Stimulated activated CD4-positive, alpha-beta T cell treated with anti-CD3 and anti-CD28 coated beads, TNF-alpha, amount 100 ng/mL, for 48 hours (primary cell): ENCODE data around the gene CORIN.

Experiments used
- DNase-seq, 3 donors: peaks; one replicate each; pipeline ENCODE4 v3.0.0-alpha.2; 2020; ENCODE audit warnings: low read depth in 3 of 3

CORIN gene, protein sequence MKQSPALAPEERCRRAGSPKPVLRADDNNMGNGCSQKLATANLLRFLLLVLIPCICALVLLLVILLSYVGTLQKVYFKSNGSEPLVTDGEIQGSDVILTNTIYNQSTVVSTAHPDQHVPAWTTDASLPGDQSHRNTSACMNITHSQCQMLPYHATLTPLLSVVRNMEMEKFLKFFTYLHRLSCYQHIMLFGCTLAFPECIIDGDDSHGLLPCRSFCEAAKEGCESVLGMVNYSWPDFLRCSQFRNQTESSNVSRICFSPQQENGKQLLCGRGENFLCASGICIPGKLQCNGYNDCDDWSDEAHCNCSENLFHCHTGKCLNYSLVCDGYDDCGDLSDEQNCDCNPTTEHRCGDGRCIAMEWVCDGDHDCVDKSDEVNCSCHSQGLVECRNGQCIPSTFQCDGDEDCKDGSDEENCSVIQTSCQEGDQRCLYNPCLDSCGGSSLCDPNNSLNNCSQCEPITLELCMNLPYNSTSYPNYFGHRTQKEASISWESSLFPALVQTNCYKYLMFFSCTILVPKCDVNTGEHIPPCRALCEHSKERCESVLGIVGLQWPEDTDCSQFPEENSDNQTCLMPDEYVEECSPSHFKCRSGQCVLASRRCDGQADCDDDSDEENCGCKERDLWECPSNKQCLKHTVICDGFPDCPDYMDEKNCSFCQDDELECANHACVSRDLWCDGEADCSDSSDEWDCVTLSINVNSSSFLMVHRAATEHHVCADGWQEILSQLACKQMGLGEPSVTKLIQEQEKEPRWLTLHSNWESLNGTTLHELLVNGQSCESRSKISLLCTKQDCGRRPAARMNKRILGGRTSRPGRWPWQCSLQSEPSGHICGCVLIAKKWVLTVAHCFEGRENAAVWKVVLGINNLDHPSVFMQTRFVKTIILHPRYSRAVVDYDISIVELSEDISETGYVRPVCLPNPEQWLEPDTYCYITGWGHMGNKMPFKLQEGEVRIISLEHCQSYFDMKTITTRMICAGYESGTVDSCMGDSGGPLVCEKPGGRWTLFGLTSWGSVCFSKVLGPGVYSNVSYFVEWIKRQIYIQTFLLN

GRCh38 chr4:47837908-47838294 lies at the start of gene CORIN:
TSS of gene CORIN (minus strand) at chr4:47838067. CDS start at chr4:47837949, 118 bp downstream.
- DNase-seq = no peak

DNA sequence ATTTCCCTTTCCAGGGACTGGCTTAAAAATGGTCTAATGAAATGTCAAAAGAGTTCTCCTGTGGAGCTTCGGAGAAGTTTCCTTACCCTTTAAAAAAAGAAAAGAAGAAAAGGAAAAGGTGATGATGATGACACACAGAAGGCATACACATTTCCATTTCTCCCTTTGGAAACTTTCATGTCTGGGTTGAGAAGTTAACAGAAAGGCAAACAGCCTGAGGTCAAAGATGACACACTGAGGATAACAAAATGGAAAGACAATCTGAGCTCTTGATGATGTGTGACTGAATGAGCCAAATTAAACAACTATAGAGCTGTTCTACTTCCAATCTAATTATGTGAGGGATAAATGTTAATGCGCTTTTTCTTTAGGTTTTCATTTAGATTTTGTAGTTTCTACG lies 44.4 kb upstream of the CORIN start:
- DNase-seq = no peak

DNA sequence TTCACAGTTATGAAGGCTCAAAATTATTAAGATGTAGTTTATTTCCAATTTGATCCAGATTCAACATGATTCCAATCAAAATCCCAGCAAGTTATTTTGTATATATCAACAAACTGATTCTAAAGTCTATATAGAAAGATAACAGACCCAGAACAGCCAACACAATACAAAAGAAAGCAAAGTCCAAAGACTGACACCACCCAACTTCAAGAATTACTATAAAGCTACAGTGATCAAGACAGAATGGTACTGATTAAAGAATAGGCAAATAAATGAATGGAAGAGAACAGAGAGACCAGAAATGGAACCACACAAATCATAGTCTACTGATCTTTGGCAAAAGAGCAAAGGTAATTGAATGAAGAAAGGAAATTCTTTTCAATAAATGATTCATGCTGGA lies 41.6 kb upstream of the CORIN start:
- no peak for DNase-seq

GRCh38 chr4:47876784-47877546 lies 39.1 kb upstream of the CORIN start:
- no peak for DNase-seq

DNA sequence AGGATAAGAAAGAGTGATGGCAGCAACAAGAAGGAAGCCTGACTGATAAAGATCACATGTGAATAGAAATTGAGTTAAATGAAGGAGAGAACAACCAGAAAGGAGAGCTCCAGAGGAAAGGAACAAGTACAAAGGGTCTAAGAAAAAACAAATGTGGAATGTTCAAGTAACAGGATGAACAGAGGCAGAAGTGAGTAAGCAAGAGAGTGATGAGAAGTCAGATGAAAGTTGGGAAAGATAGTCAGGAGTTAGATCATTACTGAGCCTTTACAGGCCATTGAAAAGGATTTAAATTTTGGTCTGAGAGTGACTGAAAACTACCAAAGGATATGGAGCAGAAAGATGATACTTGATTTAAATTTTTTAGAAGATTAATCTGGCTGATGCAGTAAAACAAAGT lies 38.4 kb upstream of the CORIN start:
- DNase-seq = no peak

DNA sequence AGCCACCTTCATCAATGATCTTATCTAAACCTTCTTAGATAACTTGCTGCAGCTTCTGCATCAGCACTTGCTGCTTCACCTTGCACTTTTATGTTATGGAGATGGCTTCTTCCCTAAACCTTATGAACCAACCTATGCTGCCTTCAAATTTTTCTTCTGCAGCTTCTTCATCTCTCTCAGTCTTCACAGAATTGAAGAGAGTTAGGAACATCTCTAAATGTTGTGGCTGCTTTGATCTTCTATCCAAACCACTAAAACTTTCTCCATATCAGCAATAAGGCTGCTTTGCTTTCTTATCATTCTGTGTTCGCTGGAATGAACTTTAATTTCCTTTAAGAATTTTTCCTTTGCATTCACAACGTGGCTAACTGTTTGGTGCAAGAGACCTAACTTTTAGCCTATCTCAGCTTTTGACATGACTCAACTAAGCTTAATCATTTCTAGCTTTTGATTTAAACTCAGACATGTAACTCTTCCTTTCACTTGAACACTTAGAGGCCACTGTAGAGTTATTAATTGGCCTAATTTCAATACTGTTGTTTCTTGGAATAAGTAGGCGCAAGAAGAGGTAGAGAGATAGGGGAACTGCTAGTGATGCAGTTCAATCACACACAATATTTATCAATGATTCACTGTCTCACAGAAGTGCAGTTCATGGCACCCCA lies 36.1 kb upstream of the CORIN start:
- DNase-seq = no peak

DNA sequence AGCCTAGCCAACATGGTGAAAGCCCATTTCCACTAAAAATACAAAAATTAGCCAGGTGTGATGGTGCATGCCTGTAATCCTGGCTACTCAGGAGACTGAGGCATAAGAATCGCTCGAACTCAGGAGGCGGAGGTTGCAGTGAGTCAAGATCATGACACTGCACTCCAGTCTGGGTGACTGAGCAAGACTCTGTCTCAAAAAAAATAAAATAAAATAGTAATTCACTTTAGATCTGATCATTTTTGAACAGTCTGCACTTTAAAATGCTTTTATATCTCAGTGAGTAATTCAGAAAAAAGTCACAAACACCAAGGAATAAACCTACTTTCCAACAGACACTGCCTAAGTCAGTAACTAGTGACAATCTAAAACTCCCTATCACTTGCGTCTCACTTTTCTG lies 25.6 kb upstream of the CORIN start:
- DNase-seq = no peak

- DNase-seq = no peak
These were observed 24.4 kb upstream of the CORIN start for GRCh38 chr4:47862297-47862696.

DNA sequence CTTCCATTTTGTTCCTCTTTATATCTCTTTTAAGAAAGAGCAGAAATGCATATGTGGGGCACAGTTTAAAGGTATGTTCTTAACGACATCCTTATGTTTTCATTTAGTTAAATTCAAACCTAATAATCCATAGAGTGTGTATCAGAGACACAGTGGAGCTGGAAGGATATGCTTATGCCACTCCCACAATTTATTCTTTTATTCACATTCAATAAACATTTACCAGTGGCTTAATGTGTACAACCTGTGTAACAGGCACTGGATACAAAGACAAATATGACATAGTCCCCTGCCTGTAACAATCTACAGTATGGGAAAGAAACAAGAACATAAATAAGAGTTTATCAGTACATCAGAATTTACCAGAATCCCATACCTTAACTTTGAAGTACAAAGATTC lies 22.4 kb upstream of the CORIN start:
- DNase-seq = no peak

DNA sequence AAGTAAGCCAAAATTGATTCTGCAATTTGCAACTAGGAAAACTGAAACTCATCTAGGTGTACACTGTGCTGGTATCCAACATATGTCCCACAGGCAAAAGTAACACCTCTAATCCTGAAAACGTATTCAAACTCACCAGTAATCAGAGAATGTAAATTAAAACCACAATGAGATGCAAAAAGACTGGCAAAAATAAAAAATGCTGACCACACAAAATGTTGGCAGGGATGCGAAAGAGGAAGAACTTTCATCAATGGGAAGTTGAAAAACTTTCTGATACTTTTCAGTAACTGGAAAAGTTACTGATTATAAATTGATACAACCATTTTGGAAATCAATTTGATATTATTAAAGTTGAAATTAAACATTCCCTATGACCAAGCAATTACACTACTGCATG lies 20.1 kb upstream of the CORIN start:
- DNase-seq = no peak

- no peak for DNase-seq
These were observed 18.8 kb upstream of the CORIN start for GRCh38 chr4:47856713-47857112.

- DNase-seq = no peak
These were observed 17.5 kb upstream of the CORIN start for GRCh38 chr4:47855350-47855749.

DNA sequence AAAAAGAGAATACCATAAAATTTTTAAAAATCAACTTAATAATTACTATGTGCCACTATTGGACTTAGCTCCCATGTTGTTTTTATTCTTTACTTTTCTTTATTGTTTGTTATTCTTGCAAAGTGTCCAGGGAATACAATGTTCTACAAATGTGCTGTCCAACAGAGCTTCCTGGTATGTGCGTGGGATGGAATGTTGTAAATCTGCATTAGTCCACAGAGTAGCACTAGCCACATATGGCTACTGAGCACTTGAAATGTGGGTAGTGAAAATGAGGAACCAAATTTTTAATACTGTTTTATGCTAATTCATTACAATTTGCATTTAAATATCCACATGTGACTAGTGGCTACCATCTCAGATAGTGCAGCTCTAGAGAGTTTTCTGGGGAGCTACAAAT lies 14.3 kb upstream of the CORIN start:
- DNase-seq = no peak

DNA sequence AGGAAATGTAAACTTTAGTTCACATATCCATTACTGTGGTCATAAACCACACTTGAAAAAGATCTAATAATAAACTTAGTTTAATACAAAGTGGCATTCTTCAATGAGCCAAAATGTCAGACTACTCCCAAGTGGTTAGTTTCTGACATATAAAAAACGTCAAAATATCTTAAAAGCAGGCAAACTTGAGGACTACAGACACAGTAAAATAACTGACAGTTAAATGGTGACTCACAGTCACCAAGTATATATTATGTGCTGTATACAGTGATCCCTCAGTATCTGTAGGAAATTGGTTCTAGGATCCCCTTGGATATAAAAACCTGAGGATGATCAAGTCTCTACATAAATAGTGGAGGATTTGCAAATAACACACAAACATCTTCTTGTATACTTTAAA lies 11.6 kb upstream of the CORIN start:
- no peak for DNase-seq

- DNase-seq = no peak
These were observed 10.2 kb upstream of the CORIN start for GRCh38 chr4:47848041-47848440.

DNA sequence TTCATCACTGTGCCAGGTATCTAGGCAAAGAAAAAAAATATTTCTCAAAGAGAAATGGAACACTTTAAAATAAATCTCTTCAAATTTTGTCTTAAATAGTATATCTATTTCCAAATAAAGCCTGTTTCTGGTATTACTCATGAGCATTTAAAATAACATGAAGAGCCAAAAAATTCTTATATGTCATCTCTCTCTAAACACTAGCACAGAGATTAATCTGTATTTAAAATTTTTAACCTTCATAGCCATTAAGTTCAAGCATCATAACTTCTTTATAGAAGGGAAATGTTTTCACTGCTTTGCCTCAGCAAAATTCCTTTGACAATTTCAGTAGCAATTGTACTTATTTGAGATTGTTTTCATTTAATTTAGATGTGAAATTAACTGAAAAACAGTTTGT lies 5.1 kb upstream of the CORIN start:
- no peak for DNase-seq

GRCh38 chr4:47840291-47840690 lies 2.4 kb upstream of the CORIN start:
- DNase-seq = no peak

GRCh38 chr4:47839259-47839658 lies 1.4 kb upstream of the CORIN start:
- peak; percentile 43 to 63 (median 49) for DNase-seq

DNA sequence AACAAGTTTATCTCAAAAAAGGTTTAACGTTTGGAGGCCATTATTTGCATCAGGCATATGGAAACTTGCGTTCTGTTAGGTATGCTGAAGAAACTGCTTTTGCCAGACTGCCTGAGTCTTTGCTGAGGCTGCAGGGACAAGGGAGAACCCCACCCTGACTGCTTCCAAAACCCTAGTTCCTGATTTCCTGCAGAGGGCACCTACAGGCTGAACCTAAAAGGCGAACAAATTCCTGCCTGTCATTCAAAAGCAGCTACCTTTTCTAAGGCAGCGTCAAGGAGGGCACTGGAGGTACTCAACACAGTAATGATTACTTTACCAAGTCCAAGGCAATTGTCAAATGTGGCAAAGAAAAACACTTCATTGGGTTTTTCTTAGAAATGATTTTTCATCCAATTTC lies 578 bp upstream of the CORIN start:
- no peak for DNase-seq

DNA sequence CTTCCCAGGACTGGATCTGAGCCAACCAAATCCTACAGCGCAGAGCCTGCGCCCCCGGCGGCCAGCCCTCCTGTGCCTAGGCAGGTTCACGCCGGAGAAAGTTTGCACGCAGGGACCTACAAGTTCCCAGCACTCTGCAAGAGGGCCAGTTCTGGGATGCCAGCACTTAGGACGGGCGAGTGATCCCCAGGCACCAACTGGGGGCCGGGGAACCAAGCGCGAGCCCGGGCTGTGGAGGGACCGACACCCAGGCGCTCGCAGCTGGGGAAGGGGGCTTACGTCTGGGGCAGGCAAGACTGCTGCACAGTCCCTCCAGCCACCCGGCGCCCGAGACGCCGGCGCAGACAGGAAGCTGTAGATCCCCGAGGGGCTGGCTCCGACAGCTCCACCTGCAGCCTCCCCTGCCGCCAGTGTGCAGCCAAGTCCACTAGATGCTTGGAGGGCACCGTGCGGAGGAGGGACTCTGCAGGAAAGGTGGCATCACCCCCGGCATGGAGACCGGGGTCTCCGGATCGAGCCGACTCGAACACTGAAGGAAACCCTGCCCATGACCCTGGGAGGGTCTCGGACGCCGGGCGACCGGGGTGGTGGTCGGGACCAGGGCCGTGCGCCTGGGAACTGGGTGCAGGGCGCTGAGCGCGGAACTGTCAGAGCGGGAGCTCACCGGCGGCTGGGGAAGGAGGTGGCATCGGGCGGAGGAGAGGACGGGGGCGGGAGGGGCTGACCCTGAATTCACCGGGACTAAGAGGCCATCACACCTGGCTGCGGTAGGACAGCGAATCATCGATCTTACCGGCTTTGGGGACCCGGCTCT lies 566 bp downstream of the CORIN start:
- DNase-seq = peak in 1 of 3 donors; percentile 26
